Measurements from ENCODE around the gene GNG10.

DNA sequence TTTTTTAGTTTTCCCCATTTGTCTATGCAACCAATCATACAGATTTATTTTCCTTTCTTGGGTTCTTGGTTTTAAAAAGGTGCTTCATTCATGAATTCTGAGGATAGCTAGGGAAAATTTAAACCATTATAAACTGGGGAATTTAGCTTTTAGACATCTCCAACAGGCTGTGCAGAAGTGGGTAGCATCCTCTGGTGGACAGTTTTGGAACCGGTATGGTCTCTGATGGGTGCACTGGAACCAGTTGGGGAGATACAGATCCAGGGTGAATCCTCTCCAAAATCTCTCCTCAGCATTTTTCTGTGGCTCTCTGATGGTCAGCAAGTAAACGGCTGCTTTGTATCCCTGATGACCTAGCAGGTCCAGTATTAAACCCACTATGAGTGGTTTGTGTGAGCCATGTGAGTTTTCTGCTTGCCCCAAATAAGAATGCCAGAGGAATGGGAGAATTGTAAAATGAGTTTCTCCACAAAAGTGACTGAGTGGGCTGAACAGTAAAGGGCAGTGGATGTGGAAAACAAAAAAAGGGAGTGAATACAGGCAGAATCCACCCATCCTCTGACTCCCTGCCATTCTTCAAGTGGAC is 39.4 kb upstream of the GNG10 start:
- TF ChIP-seq POLR2A (IDR thresholded peaks at IDR 0.05; ENCODE audit: extremely low read depth, insufficient read length) (no peak), CTCF (IDR thresholded peaks at IDR 0.05; ENCODE audit: low read depth, low read length) (peak; percentile 72), MAX (IDR thresholded peaks at IDR 0.05; ENCODE audit: low read depth, low read length) (no peak)
